Mesothelial cell of epicardium (in vitro differentiated cells): ENCODE results near the gene C1QL2. TPM values are rescaled to one million over a fixed set of nuclear protein-coding genes. Genes with fewer than 3 reads are reported as not detected.

ENCODE experiments used
- DNase-seq, 2 experiments: peaks; one replicate each; pipeline ENCODE4 v3.0.0; 2021; ENCODE audit warnings: low spot score in 2 of 2; ENCODE audit not compliant: unreplicated experiment in 2 of 2
- H3K27ac Mint-ChIP-seq: 2 replicates; pipeline ENCODE4 v1.8.0; 2021; ENCODE audit warnings: mixed read lengths
- H3K27me3 Mint-ChIP-seq: 2 replicates; pipeline ENCODE4 v1.8.0; 2021; ENCODE audit warnings: low read depth, mixed read lengths
- H3K36me3 Mint-ChIP-seq: 2 replicates; pipeline ENCODE4 v1.8.0; 2021; ENCODE audit warnings: mixed read lengths
- H3K4me1 Mint-ChIP-seq: 2 replicates; pipeline ENCODE4 v1.8.0; 2021; ENCODE audit warnings: mixed read lengths
- H3K4me3 Mint-ChIP-seq: 2 replicates; pipeline ENCODE4 v1.8.0; 2021; ENCODE audit warnings: mild to moderate bottlenecking, moderate library complexity, mixed read lengths
- H3K9me3 Mint-ChIP-seq: 2 replicates; pipeline ENCODE4 v1.8.0; 2021; ENCODE audit warnings: mixed read lengths
- total RNA-seq: library from RNA; stranded (reverse); gene quantifications from 3 replicates; pipeline ENCODE4 v1.2.1, GENCODE V29; 2021
- TF ChIP-seq, protein P1 (sequence below): fragments of 200-600 bp; sonication (generic); IDR thresholded peaks from one replicate; pipeline ENCODE4 v1.5.0; 2021; ENCODE audit warnings: antibody characterized with exemption; ENCODE audit not compliant: unreplicated experiment

Gene C1QL2
- total RNA-seq, 1 donor from 2014 or later = not detected

DNA sequence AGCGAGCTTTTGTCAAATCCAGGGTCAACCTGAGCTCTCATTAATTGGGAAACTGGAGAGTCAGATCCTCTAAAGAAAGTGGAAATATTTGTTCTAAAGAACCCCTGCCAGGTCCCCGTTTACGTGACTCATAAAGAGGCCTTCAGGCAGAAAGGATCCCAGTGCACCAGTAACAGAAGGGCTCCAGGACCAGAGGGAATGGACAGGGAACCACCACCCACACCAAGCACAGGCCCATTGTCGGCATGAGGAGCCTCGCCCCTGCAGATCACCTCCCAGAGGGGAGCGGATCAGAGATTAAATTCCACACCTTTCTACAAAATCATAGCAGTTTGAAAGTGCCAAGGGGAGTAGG is 16.4 kb upstream of the C1QL2 start:
- H3K4me3 Mint-ChIP-seq = no peak overlapping the region
- H3K9me3 Mint-ChIP-seq = no peaks in the 10 kb centered on the region
- H3K36me3 Mint-ChIP-seq = no peaks in the 10 kb centered on the region
- H3K4me1 Mint-ChIP-seq = no peaks in the 10 kb centered on the region
- no peak for DNase-seq
- no peak overlapping the region for H3K27ac Mint-ChIP-seq
- TF ChIP-seq, protein P1, sequence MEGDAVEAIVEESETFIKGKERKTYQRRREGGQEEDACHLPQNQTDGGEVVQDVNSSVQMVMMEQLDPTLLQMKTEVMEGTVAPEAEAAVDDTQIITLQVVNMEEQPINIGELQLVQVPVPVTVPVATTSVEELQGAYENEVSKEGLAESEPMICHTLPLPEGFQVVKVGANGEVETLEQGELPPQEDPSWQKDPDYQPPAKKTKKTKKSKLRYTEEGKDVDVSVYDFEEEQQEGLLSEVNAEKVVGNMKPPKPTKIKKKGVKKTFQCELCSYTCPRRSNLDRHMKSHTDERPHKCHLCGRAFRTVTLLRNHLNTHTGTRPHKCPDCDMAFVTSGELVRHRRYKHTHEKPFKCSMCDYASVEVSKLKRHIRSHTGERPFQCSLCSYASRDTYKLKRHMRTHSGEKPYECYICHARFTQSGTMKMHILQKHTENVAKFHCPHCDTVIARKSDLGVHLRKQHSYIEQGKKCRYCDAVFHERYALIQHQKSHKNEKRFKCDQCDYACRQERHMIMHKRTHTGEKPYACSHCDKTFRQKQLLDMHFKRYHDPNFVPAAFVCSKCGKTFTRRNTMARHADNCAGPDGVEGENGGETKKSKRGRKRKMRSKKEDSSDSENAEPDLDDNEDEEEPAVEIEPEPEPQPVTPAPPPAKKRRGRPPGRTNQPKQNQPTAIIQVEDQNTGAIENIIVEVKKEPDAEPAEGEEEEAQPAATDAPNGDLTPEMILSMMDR = no peak
- H3K27me3 Mint-ChIP-seq = peaks cover 14% of the 10 kb centered on the region

DNA sequence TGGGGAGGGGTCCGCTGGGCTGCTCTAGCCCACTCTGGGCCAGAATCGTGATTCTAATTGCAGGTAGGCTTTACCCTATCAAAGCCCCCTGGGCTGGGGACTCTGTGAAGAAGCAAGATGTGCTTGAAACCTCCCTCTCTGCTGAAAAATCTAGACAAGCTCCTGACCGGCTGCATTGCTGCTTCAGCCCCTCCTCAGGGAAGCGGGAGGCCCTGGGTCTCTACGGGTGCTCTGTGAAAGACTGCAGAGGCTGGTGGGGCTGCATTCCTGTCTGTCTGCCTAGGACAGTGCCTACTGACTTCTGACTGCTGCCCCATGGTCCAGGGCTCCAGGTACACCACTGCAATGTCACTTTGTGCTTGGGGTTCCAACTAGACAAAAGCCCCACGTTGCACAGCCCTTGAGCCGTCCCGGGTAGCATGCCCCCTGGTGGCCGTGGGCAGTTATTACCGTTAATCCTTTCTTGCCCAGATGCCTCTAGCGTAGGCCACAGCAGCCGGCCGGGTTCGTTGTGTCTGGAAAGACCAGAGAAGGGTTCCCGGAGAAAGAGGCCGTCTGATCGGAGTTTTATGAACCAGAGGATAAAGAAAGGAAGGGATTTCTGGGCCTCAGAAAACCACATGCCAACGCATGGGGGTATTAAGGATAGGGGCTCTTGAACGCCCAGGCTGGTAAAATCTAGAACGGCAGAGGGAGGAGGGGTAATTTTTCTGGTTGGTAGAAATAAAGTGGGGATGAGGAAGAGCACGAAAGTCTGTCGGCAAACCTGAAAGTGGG is 15.9 kb upstream of the C1QL2 start:
- TF ChIP-seq, protein P1 = peak; percentile 91
- DNase-seq = peak in 1 of 2 experiments; percentile 71
- H3K9me3 Mint-ChIP-seq = no peaks in the 10 kb centered on the region
- H3K27me3 Mint-ChIP-seq = peaks cover 19% of the 10 kb centered on the region
- H3K27ac Mint-ChIP-seq = no peak overlapping the region
- no peak overlapping the region for H3K4me3 Mint-ChIP-seq
- H3K36me3 Mint-ChIP-seq = no peaks in the 10 kb centered on the region
- H3K4me1 Mint-ChIP-seq = no peaks in the 10 kb centered on the region

DNA sequence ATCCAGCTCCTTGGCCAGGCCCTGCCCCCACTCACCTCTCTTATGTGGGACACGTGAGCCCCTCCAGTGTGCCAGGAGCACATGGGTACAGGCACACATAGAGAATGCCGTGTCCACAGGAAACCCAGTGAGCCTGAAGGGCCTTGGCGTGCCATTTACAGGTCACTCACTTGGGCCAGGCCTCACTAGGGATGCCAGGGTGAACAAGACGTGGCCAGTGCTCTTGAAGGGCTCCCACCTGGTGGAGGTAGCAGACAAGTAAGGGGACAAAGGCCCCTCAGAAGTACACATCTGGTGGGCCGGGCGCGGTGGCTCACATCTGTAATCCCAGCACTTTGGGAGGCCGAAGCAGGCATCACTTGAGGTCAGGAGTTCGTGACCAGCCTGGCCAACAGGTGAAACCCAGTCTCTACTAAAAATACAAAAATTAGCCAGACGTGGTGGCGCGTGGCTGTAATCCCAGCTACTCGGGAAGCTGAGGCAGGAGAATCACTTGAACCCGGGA is 15.1 kb upstream of the C1QL2 start:
- Mint-ChIP-seq H3K27ac (no peak overlapping the region), H3K4me3 (no peak overlapping the region), H3K36me3 (no peaks in the 10 kb centered on the region), H3K4me1 (no peaks in the 10 kb centered on the region), H3K9me3 (no peaks in the 10 kb centered on the region), H3K27me3 (peaks cover 25% of the 10 kb centered on the region)
- DNase-seq = no peak
- TF ChIP-seq, protein P1 = no peak

DNA sequence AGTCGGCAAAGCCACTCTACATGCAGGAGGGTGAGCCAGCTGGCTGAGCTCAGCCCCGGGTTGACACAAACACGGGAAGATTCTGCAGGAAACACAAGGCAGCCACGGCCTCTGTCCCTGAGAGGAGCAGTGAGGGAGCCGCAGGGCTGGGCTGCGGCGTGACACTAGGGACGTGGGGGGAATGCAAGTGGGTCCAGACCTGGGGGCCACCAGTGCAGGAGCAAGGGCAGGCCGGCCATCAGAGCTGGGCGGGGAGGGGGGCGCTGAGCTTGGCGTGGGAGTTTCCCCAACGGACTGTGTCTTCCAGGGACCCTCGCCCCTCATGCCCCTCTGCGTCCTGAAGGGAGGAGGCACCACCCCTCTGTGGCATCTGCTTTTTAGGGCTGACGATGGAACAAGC is 12.0 kb upstream of the C1QL2 start:
- Mint-ChIP-seq H3K4me1 (no peaks in the 10 kb centered on the region), H3K9me3 (no peaks in the 10 kb centered on the region), H3K27ac (no peak overlapping the region), H3K36me3 (no peaks in the 10 kb centered on the region), H3K4me3 (no peak overlapping the region), H3K27me3 (peaks cover 47% of the 10 kb centered on the region)
- no peak for DNase-seq
- TF ChIP-seq, protein P1 = no peak

DNA sequence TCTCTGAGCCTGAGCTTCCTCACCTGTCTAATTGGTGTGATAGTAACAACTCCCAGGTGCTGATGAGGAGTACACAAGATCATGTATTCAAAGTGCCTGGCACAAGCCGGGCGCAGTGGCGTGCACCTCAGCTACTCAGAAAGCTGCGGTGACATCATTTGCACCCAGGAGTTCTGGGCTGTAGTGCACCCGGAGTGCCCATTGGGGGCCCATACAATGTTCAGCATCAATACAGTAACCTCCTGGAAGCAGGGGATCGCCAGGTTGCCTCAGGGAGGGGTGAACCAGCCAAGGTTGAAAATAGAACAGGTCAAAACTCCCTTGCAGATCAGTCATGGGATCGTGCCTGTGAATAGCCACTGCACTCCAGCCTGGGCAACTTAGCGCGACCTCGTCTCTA is 11.2 kb upstream of the C1QL2 start:
- H3K27me3 Mint-ChIP-seq = peaks cover 53% of the 10 kb centered on the region
- no peaks in the 10 kb centered on the region for H3K9me3 Mint-ChIP-seq

More for the DNA sequence above, 11.2 kb upstream of the C1QL2 start:
- DNase-seq = no peak
- H3K4me3 Mint-ChIP-seq = no peak overlapping the region
- H3K4me1 Mint-ChIP-seq = no peaks in the 10 kb centered on the region
- no peaks in the 10 kb centered on the region for H3K36me3 Mint-ChIP-seq
- TF ChIP-seq, protein P1 = no peak
- no peak overlapping the region for H3K27ac Mint-ChIP-seq
